ENCODE data around the gene BMP10.
A peak's percentile ranks its signal among the peaks of the same experiment; 100 is the strongest.

The BMP10 gene

DNA sequence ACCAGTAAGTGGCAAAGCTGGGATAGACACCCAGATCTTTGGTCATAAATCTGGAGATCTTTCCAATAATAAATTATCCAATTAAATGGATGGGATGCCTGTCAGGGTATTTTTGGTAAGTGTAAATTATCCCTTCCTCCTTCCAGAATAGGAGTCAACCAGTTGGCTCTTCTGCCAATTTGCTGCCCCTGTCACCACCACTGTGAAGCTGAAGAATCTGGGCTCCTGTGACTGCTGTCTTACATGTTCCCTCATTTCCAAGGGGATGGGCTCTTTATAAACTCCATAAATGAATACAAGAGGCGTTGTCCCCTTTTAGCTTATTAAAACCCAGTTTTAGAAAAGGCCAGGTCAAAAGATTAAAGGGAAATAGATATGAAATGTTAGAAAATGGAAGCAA, 17.8 kb upstream of the BMP10 start:
- DNase-seq: no peak

DNA sequence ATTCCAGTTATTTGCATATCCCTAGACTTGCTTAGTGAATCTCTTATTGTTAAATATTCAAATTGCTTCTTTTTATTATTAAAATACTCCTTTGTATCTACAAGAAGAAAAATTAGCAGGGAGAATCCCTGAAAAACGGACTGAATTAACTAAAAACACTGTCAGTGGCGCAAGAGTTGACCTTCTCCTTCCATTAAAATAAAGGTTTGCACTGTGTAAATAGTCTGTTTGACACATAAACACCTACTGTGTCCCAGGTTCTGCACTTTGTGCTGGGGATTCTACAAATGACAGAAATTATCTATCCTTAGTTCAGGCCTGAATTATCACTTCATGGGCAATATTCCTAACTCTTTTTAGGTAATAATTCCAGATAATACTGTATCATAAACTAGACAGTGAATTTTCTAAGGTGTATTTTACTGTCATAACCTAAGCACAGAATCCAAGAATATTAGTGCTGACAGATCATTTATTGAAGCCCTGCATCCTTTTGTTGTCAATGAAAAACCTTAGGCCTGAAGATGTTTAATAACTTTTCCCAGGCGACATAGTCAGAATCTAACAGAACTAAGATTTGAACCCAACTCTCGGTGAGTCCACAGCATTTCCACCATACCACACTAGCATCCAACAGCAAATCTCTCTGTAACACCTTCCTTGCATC, 17.0 kb upstream of the BMP10 start:
- DNase-seq: no peak

- no peak for DNase-seq
These were observed 14.5 kb upstream of the BMP10 start for GRCh38 chr2:68885811-68886075.

DNA sequence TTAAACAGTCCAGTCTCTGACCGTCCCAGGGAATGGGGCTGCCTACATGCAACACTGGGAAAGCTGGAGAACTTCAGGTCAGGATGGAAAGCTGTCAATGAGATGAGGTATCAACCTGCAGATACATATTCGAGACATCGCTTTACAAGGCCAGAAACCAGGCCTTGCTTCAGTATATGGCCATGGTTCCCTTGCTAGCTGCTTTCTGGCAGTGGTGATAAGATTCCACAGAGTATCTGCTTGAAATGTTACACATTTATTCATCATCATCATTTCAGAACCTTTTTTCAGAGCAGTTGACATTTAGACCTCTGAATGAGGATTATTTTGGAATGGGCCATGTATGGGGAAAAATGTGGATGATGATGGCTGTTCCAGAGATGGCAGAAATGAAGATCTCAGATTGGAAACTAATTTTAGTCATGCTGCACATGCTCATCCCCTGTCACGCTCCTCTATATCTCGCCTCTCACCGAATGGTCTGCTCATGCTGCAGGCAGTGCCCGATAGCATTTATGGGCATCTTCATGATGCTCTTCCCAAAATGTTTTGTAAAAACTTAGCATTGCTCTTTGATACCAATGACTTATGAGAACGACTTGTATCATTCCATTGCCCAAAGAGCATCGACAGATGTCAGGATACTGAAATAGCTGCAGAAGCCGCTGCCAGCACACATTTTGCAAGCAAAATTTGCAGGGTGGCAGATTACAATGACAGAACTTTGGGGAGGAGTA, 14.0 kb upstream of the BMP10 start:
- DNase-seq: no peak

DNA sequence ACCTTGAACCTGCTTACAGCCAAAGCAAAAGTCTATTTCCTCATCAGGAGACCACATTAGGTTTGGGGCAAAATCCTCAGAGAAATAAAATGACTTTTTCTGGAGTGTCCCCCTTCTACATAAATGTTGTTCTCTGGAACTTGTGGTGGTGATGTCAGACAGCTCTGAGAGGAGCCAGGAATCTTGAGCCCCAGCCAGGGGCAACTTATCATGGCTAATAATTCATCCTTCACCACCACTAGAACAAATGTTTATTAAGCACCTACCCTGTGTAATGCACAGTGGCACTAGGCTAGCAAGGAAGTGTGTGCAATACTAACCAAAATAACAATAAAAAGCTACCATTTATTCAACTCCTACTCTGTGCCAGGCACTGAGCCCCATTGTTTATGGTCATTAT, 9.0 kb upstream of the BMP10 start:
- no peak for DNase-seq

GRCh38 chr2:68879296-68879695, 8.1 kb upstream of the BMP10 start:
- DNase-seq: no peak

DNA sequence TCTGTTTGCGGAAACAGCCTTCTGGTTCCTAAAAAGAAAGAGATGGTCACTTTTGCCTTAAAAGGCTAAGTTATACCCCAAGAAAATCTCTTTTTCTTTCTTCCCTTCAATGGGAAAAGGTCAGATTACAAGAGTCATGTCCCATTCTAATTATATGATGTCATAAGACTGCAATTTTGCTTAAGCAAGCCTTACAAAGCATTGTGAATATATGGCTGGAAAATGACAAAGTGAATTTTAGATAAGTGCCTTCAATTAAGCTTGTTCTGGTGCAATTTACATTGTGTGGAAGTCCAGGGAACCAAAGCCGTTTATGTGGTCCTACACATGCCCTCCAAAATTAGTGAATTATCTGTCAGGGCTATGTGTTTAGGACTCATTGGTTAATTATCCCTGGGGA, 7.6 kb upstream of the BMP10 start:
- DNase-seq: no peak

GRCh38 chr2:68878071-68878711, 7.0 kb upstream of the BMP10 start:
- DNase-seq: no peak

- DNase-seq: no peak
These were observed 6.0 kb upstream of the BMP10 start for GRCh38 chr2:68877079-68877772.

- DNase-seq: no peak
These were observed 982 bp downstream of the BMP10 start for GRCh38 chr2:68870215-68870614.

DNA sequence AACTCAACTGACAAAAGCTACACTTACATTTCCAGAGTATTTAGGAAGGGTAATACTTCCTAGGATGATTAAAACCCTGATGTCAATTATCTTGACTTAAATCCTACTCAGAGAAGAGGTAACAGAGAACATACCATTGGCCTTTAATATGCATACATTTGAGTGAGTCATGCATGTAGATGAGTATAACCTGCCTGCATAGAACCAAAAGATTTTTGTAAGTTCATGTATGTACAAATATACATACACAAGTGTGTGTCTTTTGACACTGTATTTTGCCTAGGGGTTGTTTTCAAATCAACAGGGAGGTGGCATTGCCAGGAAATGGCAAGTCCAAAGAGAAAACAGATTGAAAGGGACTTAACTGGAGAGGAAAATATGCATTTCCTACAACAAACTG, 6.1 kb downstream of the BMP10 start:
- DNase-seq: no peak

DNA sequence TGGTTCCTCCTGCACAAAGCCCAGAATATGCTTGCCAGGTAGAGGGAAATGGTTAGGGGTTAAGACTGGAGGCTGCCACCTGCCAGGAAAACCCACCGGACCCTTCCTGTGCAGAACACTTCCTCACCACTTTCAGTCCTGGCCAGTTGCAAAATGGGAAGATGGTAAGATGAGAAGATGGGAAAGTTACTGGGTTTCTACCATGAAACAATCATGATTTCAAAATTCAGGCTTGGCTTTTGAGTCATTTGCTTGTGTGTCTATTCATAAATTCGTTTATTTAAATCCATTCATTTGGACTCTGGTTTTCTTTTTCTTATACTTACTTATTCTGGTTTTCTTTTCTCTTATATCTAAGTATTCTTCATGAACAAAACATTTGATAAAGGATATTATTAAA, 7.2 kb downstream of the BMP10 start:
- no peak for DNase-seq

GRCh38 chr2:68862889-68863288, 8.3 kb downstream of the BMP10 start:
- DNase-seq: no peak

DNA sequence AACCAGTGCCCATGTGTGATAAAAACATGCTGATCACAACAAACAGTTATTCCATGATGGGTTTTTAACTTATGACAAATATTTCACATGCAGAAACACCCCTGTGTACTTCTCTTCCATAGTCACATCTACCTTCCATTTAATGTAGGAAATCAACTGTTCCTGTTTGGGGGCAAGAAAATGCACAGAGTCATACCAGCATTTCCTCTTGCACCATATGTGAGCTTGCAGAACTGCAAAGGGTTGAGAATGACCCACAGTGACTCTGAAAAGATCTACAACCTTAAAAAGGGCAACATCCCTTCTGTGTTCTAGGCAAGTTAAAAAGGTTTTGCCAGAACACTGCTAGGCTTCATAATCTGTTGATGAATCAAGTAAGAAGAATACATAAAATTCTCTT, 9.9 kb downstream of the BMP10 start:
- DNase-seq: peak; percentile 61

DNA sequence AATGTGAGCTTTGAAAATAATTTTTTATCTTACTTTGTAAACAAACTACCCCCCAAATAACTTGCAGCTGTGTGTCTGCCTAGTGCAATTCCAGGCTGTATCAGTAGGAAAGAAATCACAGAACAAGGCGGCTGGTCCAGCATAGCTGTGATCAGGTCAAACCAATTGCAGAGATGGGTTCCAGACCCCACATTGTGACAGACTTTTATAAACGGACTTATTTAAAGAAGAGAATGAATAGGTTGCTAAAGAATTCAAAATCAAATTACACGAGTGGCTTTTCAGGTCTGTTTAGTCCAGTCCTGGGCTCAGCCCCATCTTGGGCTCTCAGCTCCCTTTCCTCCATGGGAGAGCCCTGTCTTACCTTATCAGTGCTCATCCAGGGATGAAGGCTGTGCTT, 11.1 kb downstream of the BMP10 start:
- DNase-seq: no peak

DNA sequence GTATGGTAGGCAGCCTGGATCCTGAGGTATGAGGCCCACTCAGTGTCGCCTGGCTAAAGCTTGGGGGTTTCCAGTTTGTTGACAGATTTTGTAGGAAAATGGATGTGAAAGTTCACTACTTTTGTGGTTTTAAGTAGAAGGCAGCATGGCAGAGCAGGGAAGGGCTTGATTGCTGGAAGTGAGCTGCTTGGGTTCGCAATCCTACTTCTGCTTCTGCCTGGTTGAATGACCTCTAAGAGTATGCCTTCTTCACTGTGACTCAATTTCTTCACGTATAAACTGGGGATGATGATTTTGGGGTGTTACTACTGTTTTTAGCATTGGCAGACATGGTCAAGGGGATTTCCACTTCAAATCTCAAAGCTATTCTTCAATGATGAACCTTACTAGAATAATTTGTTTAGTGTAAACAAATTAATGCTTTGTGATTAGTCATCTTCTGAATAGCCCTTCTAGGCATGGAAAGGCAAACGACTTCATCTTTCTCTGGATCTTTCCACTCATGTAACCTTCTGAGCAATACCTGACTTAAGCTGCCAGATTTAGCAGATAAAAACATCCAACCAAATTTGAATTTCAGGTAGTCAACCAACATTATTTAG, 13.2 kb downstream of the BMP10 start:
- no peak for DNase-seq

DNA sequence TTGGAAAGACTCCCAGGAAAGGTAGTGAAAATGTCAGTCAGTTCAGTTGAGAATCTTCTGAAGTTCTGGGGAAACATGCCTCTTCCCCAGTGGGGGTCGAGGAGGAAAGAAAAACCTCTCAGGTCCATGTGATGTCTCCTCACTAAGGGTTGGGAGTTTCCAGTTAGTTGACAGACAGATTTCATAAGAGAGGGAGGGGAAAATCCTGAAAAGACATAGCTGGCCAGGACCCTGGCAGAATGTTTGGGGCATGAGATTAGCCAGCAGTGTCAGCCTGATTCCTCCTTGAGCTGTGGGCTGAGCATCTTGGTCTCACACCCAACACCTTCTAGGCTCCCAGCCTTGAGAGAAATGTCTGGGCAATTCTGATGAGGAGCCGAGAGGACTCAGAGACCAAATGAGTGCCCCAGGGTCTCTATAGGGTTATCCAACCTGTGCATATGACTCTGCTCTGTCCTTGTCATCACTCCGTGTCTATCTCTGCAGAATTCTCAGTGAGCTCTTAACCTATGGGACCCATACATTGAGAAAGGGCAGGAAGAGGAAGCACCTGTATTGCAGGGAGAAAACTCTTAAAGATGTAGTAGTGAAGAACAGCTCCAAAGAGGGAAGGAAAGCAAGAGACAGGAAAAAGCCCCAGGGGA, 13.9 kb downstream of the BMP10 start:
- DNase-seq: no peak

GRCh38 chr2:68855550-68855949, 15.6 kb downstream of the BMP10 start:
- no peak for DNase-seq

DNA sequence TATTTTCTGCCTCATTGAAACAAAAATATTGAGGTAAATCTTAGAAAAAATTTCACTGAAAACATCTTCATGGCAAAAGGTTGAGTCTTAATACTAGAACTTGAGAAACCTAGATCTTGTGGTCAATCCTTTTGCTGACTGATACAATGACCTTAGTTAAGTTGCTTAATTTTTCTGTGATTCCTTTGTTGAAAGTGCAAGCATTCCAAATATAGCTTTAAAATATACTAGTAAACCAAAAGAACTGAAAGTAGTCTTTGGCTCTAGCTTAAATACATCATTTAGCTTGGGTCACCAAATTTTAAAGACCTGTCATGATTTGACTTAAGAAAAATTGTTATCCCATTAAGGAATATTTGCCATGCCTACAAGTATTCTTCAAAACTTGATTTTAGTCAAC, 16.7 kb downstream of the BMP10 start:
- no peak for DNase-seq

DNA sequence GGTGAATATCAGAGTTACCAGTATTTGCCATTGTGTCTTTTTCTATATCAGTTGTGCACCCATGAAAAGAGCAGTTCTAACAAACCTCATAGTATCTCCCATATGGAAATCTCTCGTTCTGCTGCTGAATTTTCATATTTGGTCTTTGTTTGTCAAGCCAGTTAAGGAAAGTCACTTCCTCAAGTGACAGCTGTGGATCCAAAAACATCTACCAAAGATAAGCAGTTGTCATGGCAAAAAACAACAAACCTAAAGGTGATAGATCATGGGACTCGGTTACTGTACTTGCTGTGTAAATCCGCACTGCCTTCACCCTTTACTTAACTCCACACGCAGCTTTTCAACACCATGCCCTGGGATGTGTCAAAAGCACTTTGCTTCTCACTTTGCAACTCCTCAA, 17.3 kb downstream of the BMP10 start:
- DNase-seq: no peak

GRCh38 chr2:68853035-68853434, 18.2 kb downstream of the BMP10 start:
- DNase-seq: no peak

GRCh38 chr2:68850524-68850923, 20.7 kb downstream of the BMP10 start:
- no peak for DNase-seq

DNA sequence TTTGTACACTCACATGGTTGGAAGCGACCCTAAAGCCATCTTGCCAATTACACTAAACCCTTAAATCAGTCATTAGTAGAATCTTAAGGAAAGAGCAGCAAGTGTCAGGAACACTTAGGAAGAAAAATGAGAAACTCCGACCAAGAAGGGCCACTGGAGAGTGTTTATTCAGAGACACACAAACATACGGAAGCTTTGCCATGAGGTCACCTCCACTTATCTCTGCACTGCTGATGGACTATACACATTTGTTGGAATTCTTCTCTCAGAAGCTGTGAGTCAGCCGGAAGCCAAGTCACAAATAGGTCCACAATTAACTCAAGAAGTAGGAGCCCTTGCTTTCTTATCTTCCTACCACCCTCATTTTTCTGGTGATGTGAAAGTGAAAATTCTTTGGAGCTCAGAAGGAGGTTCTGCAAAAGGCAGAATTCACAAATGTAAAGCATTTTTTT, 21.6 kb downstream of the BMP10 start:
- no peak for DNase-seq
